NCI-H526 treated with DMSO at 0.1 percent for 48 hours (cell line): Measurements from ENCODE around the gene CNIH1.
"Not testable (repeated sequence)": the region's sequence is repeated elsewhere in the genome, so short reads cannot be mapped to it uniquely, and the experiment has no call there.

Source experiments
- DNase-seq: peaks from one replicate; lab custom pipeline; 2025; lab: John Stamatoyannopoulos, UW

Gene CNIH1

DNA sequence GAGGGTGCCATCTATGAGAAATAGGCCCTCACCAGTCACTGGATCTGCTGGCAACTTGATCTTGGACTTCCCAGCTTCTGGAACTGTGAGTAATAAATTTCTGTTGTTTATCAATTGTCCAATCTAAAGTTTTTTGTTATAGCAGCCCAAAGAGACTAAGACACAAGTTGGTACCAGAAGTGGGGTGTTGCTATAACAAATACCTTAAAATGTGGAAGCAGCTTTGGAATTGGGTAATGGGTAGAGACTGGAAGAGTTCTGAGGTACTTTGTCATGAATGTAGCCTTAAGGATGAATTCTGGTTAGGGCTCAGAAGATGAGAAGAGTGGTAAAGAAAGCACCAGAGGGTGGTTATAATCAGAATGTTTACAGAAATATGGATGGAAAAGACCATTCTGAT lies 26.1 kb upstream of the CNIH1 start:
- no peak for DNase-seq

DNA sequence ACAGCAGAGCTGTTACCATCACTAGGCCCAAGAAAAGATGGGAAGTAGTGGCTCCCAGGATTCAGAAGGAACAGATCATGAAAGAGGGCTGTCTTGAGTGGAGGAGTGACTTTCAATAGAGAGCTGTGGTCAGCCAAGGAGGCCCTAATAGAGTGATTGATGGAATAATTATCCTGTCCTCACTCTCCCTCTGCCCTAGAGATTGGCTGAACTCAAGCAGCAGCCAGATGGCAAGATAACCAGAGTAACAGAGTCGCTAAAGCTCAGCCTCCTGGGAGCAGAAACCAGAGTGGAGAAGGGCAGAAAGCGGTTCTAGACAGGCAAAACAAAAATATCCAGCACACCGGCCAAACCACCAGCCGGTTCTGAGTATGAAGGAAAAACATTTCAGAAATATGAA lies 24.5 kb upstream of the CNIH1 start:
- DNase-seq, result no peak

DNA sequence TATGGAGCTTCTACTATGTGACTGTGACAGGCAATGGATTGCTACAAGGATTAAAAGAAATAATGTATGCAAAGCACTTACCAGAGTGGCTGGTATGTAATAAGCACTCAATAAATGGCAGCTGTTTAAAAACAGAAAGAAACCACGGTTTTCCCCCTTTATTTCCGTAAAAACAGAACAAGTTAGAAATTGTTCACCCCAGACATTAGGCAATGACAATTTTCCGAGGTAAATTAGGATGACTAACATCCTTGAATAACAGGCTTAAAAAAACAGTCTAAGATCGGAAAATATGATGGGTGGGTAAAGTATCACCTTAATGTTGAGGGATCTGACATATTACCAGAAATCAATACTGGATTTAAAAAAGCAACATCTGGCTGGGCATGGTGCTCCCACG lies 20.9 kb upstream of the CNIH1 start:
- DNase-seq, result no peak

- no peak for DNase-seq
These were observed 17.9 kb upstream of the CNIH1 start for GRCh38 chr14:54459106-54459505.

DNA sequence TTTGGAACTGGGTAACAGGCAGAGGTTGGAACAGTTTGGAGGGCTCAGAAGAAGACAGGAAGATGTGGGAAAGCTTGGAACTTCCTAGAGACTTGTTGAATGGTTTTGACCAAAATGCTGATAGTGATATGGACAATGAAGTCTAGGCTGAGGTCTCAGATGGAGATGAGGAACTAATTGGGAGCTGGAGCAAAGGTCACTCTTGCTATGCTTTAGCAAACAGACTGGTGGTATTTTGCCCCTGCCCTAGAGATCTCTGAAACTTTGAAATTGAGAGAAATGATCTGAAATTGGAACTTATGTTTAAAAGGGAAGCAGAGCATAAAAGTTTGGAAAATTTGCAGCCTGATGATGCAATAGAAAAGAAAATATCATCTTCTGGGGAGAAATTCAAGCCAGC lies 17.4 kb upstream of the CNIH1 start:
- not testable (repeated sequence) for DNase-seq

GRCh38 chr14:54457609-54457996 lies 16.4 kb upstream of the CNIH1 start:
- DNase-seq, result no peak

DNA sequence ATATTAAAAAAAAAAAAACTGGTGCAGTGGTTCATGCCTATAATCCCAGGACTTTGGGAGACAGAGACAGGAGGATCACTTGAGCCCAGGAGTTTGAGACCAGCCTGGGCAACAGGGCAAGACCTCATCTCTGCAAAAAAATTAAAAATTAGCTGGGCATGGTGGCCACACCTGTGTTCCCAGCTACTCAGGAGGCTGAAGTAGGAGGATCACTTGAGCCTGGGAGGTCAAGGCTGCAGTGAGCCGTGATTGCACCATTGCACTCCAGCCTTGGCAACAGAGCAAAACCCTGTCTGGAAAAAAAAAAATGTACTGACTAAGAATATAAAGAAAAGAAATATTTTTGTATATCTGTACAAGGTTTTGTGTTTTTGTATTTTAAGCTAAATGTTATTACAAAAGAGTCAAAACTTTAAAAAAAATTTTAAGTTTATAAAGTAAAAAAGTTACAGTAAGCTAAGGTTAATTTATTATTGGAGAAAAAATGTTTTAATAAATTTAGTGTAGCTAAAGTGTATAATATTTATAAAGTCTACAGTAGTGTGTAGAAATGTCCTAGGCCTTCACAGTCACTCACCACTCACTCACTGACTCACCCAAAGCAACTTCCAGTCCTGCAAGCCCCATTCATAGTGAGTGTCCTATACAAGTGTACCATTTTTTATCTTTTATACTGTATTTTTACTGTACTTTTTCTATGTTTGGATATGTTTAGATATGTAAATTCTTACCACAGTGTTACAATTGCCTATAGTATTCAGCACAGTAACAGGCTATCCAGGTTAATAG lies 15.8 kb upstream of the CNIH1 start:
- DNase-seq, result not testable (repeated sequence)

DNA sequence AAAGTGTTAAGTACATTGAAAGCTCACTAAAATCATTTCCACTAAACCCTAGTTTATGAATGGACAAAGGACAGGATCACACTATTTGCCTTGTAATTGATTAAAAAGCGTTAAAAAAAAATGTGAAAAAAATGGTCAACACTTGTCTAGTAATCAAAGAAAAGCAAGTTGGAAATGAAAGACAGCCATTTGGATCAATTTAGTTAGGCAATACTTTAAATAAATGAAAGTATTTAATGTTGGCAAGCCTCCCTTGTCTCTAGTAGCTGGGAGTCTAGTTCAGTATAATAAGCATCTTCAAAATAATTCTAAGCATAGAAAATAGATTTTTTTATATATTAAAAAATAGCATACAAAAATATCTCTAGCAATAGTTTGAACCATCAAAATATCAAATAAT lies 14.2 kb upstream of the CNIH1 start:
- no peak for DNase-seq

GRCh38 chr14:54453990-54454389 lies 12.8 kb upstream of the CNIH1 start:
- not testable (repeated sequence) for DNase-seq

- no peak for DNase-seq
These were observed 12.1 kb upstream of the CNIH1 start for GRCh38 chr14:54453252-54453651.

- DNase-seq, result no peak
These were observed 10.8 kb upstream of the CNIH1 start for GRCh38 chr14:54451961-54452360.

- no peak for DNase-seq
These were observed 10.0 kb upstream of the CNIH1 start for GRCh38 chr14:54451121-54451601.

GRCh38 chr14:54450535-54450934 lies 9.4 kb upstream of the CNIH1 start:
- DNase-seq, result no peak

DNA sequence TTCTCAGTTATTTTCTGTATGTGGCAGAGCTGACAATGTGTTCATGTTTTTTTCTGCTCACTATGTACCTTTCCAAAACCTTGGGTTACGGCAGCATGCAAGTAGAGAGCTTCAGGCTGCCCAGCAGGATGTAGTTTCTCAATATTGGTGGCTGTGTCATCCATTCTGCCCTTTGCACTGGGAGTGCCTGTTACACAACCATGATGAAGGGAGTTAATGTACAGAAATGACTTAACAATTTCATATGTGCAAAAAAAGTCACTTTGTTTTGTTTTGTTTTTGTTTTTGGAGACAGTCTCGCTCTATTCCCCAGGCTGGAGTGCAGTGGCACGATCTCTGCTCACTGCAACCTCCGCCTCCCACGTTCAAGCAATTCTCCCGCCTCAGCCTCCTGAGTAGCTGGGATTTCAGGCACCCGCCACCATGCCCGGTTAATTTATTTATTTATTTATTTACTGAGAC lies 6.1 kb upstream of the CNIH1 start:
- DNase-seq, result no peak

- no peak for DNase-seq
These were observed 5.1 kb upstream of the CNIH1 start for GRCh38 chr14:54446161-54446693.

GRCh38 chr14:54444681-54445080 lies 3.5 kb upstream of the CNIH1 start:
- DNase-seq, result no peak

DNA sequence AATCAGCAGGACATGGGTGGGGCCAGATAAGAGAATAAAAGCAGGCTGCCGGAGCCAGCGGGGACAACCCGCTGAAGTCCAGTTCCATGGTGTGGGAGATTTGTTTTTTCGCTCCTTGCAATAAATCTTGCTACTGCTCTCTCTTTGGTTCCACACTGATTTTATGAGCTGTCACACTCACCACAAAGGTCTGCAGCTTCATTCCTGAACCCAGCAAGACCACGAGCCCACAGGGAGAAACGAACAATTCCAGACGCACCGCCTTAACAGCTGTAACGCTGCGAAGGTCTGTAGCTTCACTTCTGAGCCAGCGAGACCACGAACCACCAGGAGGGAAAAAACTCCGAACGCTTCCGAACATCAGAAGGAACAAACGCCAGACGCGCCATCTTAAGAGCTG lies 2.8 kb upstream of the CNIH1 start:
- DNase-seq, result no peak

DNA sequence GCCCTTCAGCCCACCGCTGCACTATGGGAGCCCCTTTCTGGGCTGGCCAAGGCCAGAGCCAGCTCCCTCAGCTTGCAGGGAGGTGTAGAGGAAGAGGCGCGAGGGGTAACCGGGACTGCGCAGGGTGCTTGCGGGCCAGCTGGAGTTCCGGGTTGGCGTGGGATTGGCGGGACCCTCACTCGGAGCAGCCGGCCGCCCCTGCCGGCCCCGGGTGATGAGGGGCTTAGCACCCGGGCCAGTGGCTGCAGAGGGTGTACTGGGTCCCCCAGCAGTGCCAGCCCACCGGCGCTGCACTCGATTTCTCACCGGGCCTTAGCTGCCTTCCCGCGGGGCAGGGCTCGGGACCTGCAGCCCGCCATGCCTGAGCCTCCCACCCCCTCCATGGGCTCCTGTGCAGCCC lies 1.8 kb upstream of the CNIH1 start:
- DNase-seq, result not testable (repeated sequence)

- peak; percentile 47 for DNase-seq
These were observed 700 bp downstream of the CNIH1 start for GRCh38 chr14:54440476-54440872.

- DNase-seq, result peak; percentile 4
These were observed 1.1 kb downstream of the CNIH1 start for GRCh38 chr14:54440037-54440436.

DNA sequence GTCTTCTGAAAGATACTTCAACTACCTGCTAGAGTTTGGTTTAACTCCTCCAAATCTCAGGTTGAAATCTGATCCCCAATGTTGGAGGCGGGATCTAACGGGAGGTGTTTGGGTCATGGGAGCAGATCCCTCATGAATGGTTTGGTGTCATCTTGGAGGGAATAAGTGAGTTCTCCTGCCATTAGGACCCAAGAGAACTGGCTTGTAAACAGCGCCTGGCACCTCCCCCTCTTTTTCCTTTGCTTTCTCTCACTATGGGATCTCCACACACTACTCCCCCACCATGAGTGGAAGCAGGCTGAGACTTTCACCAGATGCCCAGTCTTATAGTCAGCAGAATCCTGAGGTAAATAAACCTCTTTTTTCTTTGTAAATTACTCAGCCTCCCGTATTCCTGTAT lies 2.5 kb downstream of the CNIH1 start:
- DNase-seq, result no peak

DNA sequence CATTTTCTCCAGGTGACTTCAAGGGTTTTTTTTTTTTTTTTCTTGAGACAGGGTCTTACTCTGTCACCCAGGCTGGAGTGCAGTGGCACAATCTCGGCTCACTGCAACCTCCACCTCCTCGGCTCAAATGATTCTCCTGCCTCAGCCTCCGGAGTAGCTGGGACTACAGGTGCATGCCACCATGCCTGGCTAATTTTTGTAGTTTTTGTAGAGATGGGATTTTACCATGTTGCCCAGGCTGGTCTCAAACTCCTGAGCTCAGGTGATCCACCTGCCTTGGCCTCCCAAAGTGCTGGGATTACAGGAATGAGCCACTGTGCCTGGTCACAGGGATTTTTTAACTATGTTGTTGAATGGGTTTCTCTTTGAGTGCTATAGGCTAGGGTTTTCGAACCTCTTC lies 3.2 kb downstream of the CNIH1 start:
- not testable (repeated sequence) for DNase-seq

DNA sequence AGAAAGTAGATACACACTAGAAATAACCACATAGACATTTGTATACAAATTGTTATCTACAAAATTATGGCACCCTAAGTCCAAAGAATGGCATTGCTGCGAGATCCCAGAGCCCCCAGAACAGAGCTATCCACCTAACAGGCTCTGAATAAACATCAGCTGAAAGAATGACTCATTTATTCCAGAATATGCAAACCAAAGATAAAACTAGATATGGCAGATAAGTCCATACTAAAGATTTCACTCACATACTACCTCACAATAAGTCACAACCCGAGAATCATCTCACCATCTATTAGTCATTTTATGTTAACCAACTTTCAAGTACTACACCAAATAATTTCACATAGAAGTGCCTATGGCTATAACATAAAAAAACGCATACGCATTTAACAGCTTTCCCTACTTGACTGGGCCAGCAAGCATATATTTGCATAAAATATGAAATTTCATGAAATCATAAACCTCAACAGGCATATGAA lies 5.6 kb downstream of the CNIH1 start:
- DNase-seq, result peak; percentile 97

DNA sequence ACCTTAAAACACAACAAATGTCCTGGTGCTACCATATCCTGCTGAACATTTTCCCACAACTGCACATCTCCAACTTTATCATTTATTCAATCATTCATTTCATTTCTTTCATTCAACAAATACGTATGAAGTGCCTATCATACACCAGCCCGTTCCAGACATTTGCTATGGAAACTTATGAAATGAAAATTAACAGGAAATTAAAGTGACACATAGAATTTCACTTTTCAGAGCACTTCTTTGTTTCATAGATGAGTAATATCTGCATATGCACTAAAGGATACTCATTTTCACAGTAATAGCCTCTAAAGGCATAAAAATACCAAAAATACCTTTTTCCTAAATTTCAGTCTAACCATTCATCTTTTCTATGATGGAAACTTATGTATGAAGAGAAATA lies 12.6 kb downstream of the CNIH1 start:
- no peak for DNase-seq
